Neutrophil (primary cell): Measurements from ENCODE around the gene TMEM51.

Experiments used
- H3K27ac ChIP-seq: fragments of 200-600 bp; sonication (generic); 2 replicates; pipeline ENCODE4 v1.5.1; 2016; ENCODE audit warnings: mild to moderate bottlenecking, moderate library complexity
- H3K27me3 ChIP-seq: fragments of 200-600 bp; sonication (generic); 2 replicates; pipeline ENCODE4 v1.6.0; 2016; ENCODE audit warnings: mild to moderate bottlenecking
- H3K36me3 ChIP-seq: fragments of 200-600 bp; sonication (generic); 2 replicates; pipeline ENCODE4 v1.5.1; 2017
- H3K4me1 ChIP-seq, 2 experiments: fragments of 200-600 bp in 1 of 2; sonication (generic) in 1 of 2; 1 replicate in 1 of 2; 2 replicates in 1 of 2; pipeline versions ENCODE4 v1.5.1 to v1.6.1; 2013 to 2016; ENCODE audit warnings: low read depth in 1 of 2, low read length in 1 of 2, mild to moderate bottlenecking in 1 of 2, moderate library complexity in 1 of 2; ENCODE audit not compliant: control insufficient read depth in 1 of 2, insufficient read depth in 1 of 2
- H3K4me3 ChIP-seq, 2 experiments: fragments of 200-600 bp in 1 of 2; sonication (generic) in 1 of 2; 1 replicate in 1 of 2; 2 replicates in 1 of 2; pipeline ENCODE4 v1.5.1; 2013 to 2016; ENCODE audit warnings: low read depth in 1 of 2, low read length in 1 of 2, mild to moderate bottlenecking in 1 of 2, moderate library complexity in 1 of 2
- H3K9me3 ChIP-seq: fragments of 200-600 bp; sonication (generic); 2 replicates; pipeline ENCODE4 v1.5.1; 2016
- TF ChIP-seq, protein P1 (sequence below): fragments of 200-600 bp; sonication (generic); IDR thresholded peaks from 2 replicates; pipeline ENCODE4 v1.5.1; 2016; ENCODE audit warnings: antibody characterized with exemption

Gene TMEM51

DNA sequence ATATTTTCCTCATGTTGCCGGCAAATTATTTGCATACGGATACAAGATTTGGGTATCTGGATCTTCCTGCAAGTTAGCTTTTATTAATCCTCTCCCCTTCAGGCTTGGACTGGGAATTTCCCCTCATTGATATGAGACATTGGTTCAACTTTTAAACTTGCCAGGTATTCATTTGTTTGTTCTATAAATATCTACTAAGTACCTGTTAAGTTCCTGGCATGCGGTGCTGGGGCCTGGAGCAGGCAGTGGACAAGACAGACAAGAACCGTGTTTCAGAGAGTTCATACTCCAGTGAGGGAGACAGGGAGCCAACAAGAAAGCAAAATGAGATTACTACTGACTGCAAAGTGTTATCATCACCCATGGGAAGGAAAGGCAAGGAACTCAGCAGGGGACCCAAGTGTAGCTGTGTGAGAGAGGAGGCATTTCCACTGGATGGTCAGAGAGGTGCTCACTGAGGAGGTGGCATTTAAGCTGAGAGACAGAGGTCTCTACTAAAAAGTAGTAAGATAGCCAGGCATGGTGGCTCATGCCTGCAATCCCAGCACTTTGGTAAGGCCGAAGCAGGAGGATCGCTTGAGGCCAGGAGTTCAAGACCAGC lies 54.4 kb downstream of the TMEM51 start:
- Histone ChIP-seq H3K4me1 (peaks cover 0 to 6% of the 10 kb centered on the region in 2 experiments), H3K9me3 (no peaks in the 10 kb centered on the region), H3K4me3 (no peak overlapping the region), H3K27ac (no peak overlapping the region), H3K36me3 (no peaks in the 10 kb centered on the region), H3K27me3 (no peaks in the 10 kb centered on the region)
- TF ChIP-seq, protein P1, sequence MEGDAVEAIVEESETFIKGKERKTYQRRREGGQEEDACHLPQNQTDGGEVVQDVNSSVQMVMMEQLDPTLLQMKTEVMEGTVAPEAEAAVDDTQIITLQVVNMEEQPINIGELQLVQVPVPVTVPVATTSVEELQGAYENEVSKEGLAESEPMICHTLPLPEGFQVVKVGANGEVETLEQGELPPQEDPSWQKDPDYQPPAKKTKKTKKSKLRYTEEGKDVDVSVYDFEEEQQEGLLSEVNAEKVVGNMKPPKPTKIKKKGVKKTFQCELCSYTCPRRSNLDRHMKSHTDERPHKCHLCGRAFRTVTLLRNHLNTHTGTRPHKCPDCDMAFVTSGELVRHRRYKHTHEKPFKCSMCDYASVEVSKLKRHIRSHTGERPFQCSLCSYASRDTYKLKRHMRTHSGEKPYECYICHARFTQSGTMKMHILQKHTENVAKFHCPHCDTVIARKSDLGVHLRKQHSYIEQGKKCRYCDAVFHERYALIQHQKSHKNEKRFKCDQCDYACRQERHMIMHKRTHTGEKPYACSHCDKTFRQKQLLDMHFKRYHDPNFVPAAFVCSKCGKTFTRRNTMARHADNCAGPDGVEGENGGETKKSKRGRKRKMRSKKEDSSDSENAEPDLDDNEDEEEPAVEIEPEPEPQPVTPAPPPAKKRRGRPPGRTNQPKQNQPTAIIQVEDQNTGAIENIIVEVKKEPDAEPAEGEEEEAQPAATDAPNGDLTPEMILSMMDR = no peak

DNA sequence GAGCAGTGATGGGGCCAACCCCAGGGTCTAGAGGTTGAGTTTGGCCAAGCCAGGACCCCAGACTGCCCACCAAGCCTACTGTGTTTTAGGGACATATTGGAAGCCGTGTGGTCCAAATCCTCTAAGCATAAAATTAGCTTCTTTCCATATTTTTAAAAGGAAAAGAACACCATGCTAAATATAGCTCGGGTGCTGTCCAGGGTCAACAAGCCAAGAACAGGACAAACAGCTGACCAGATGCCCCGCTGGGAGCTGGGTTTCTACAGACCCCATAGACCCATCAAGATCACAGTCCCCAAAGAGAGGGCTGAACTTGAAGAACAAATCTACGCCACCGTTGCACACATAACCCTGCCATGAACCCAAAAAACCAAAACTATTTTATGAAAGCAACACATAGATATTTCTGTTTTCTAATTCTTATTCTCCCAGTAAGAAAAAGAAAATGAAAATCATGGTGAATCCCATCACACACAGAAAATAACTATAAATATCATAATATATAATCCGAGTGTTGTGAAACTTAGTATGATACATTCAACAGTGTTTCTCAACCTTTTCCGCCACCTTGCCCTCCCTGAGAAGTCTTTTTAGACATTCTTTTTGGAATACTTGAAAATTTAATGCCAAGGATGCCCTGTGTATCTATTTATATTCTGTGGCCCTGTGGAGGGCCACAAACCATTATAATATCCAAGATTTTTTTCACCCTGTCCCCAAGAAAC lies 57.3 kb downstream of the TMEM51 start:
- Histone ChIP-seq H3K4me3 (no peak overlapping the region), H3K9me3 (no peaks in the 10 kb centered on the region), H3K4me1 (peaks cover 3 to 26% of the 10 kb centered on the region in 2 experiments), H3K36me3 (no peaks in the 10 kb centered on the region), H3K27me3 (no peaks in the 10 kb centered on the region), H3K27ac (no peak overlapping the region)
- TF ChIP-seq, protein P1 = no peak

- H3K27me3 ChIP-seq = no peaks in the 10 kb centered on the region
- H3K9me3 ChIP-seq = no peaks in the 10 kb centered on the region
- H3K4me3 ChIP-seq = no peak overlapping the region
- no peak overlapping the region for H3K27ac ChIP-seq
- TF ChIP-seq, protein P1 = no peak
- no peaks in the 10 kb centered on the region for H3K36me3 ChIP-seq
- peaks cover 3 to 26% of the 10 kb centered on the region in 2 experiments for H3K4me1 ChIP-seq
Measured at GRCh38 chr1:15211424-15211823, 57.9 kb downstream of the TMEM51 start.

GRCh38 chr1:15212216-15212953 lies 58.8 kb downstream of the TMEM51 start:
- Histone ChIP-seq H3K4me1 (peaks cover 3 to 26% of the 10 kb centered on the region in 2 experiments), H3K27me3 (no peaks in the 10 kb centered on the region)
- TF ChIP-seq, protein P1 = no peak

DNA sequence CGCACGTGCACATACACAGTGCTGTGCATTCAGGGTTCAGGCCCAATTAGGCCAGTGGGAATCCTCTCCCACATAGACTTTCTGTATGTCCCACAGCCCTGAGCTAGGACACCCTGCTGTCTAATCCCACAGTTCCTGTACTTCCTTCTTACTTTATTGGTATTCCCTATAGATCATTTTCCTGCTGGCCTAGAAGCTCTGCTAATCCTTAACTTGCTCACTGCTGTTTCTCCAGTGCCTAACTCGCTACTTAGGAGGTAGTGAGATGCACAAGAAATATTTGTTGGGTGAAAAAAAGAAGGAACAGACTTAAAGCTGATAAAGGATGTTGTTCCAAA lies 59.4 kb downstream of the TMEM51 start:
- Histone ChIP-seq H3K4me1 (peaks cover 3 to 26% of the 10 kb centered on the region in 2 experiments), H3K27me3 (no peaks in the 10 kb centered on the region), H3K27ac (no peak overlapping the region), H3K36me3 (no peaks in the 10 kb centered on the region), H3K4me3 (no peak overlapping the region), H3K9me3 (no peaks in the 10 kb centered on the region)
- TF ChIP-seq, protein P1 = no peak

More at GRCh38 chr1:15212216-15212953, 58.8 kb downstream of the TMEM51 start:
- Histone ChIP-seq H3K36me3 (no peaks in the 10 kb centered on the region), H3K9me3 (no peaks in the 10 kb centered on the region), H3K4me3 (no peak overlapping the region), H3K27ac (no peak overlapping the region)
